Activated T-helper 17 cell treated with anti-CD3 and anti-CD28 coated beads, Interleukin-2, amount 50 U/mL, for 72 hours (primary cell): Measurements from ENCODE around the gene CMTM3. TPM values are rescaled to one million over a fixed set of nuclear protein-coding genes. Genes with fewer than 3 reads are reported as not detected.
"Not testable (repeated sequence)": the region's sequence is repeated elsewhere in the genome, so short reads cannot be mapped to it uniquely, and the experiment has no call there.

Experiments
- ATAC-seq: fragments of 150-1000 bp; cut with Tn5 transposase; replicated peaks from 2 replicates; pipeline ENCODE4 v1.10.0; 2021; ENCODE audit warnings: mild to moderate bottlenecking, moderate library complexity
- H3K27ac Mint-ChIP-seq: one replicate; pipeline ENCODE4 v1.8.0; 2022; ENCODE audit warnings: mixed read lengths
- H3K27me3 Mint-ChIP-seq: one replicate; pipeline ENCODE4 v1.8.0; 2022; ENCODE audit warnings: mixed read lengths
- H3K36me3 Mint-ChIP-seq: one replicate; pipeline ENCODE4 v1.8.0; 2022; ENCODE audit warnings: low read depth, mild to moderate bottlenecking, mixed read lengths
- H3K4me1 Mint-ChIP-seq: one replicate; pipeline ENCODE4 v1.8.0; 2022; ENCODE audit warnings: mixed read lengths
- H3K4me3 Mint-ChIP-seq: one replicate; pipeline ENCODE4 v1.8.0; 2022; ENCODE audit warnings: mild to moderate bottlenecking, mixed read lengths
- H3K9me3 Mint-ChIP-seq: one replicate; pipeline ENCODE4 v1.8.0; 2022; ENCODE audit warnings: mixed read lengths
- total RNA-seq, 2 donors: library from RNA; stranded (reverse); gene quantifications; one replicate each; pipeline ENCODE4 v1.2.3, GENCODE V29; 2022

The CMTM3 gene
- total RNA-seq, 2 donors from 2014 or later = 46.7 to 64.1 TPM

- Mint-ChIP-seq H3K9me3 (no peaks in the 10 kb centered on the region), H3K27ac (no peak overlapping the region), H3K4me1 (peaks cover 18% of the 10 kb centered on the region), H3K27me3 (no peaks in the 10 kb centered on the region), H3K36me3 (no peaks in the 10 kb centered on the region), H3K4me3 (no peak overlapping the region)
- no peak for ATAC-seq
Observed at GRCh38 chr16:66594739-66595138, 9.8 kb upstream of the CMTM3 start.

DNA sequence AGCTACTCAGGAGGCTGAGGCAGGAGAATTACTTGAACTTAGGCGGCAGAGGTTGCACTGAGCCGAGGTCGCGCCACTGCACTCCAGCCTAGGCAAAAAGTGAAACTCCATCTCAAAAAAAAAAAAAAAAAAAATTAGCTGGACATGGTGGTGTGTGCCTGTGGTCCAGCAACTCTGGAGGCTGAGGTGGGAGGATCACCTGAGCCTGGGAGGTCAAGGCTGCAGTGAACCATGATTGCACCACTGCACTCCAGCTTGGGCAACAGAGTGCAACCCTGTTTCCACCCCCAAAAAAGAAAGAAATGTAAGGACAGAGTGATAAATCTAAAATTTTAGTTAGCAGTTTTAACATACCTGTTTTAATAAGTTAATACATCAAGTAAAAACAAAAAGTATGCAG, 7.9 kb upstream of the CMTM3 start:
- H3K36me3 Mint-ChIP-seq, H3K4me3 Mint-ChIP-seq, H3K27ac Mint-ChIP-seq, H3K9me3 Mint-ChIP-seq, ATAC-seq, H3K27me3 Mint-ChIP-seq: not testable (repeated sequence)
- H3K4me1 Mint-ChIP-seq = peaks cover 19% of the 10 kb centered on the region

GRCh38 chr16:66596986-66597848, 7.3 kb upstream of the CMTM3 start:
- H3K27me3 Mint-ChIP-seq = no peaks in the 10 kb centered on the region
- H3K4me1 Mint-ChIP-seq = peaks cover 19% of the 10 kb centered on the region
- ATAC-seq = peak; percentile 82
- H3K36me3 Mint-ChIP-seq = no peaks in the 10 kb centered on the region
- peak overlapping the region; percentile 41 for H3K4me3 Mint-ChIP-seq
- H3K27ac Mint-ChIP-seq = peak overlapping the region; percentile 42
- H3K9me3 Mint-ChIP-seq = peaks cover 6% of the 10 kb centered on the region

DNA sequence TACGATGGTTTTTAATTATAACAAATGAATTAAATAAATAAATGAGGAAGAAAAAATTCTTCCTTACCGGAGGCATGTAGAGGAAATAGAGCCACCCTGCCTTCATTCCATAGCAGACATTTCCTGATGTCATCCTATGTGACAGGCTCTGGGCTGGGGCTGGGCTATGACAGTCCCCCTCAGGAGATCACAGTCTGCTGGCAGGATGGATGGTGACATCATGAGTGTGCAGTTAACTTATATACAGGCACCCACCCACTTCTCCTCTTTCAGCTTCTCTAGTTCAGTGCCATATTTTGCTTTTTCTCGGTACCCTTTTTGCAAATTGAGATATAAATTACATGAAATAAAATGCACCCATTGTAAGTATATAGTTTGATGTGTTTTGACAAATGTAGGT, 6.4 kb upstream of the CMTM3 start:
- peak; percentile 61 for ATAC-seq
- Mint-ChIP-seq H3K4me3 (peak overlapping the region; percentile 27), H3K9me3 (peaks cover 6% of the 10 kb centered on the region), H3K27ac (no peak overlapping the region), H3K36me3 (no peaks in the 10 kb centered on the region), H3K27me3 (no peaks in the 10 kb centered on the region), H3K4me1 (peaks cover 25% of the 10 kb centered on the region)

DNA sequence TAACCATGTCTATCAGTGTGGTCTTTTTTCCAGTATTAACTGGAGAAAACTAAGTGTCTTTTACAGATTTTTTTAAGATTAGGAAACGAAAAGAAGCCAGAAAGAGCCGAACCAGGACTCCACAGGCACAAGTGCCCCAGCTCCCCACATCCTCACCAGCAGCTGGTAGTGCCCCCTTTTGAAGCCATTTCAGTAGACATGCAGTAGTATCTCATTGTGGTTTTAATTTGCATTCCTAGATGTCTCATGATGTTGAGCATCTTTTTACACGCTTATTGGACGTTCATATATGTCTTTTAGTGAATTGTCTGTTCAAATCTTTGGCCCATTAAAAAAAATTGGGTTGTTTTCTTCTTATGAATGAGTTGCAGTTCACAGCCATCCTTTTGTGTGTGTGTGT, 4.8 kb upstream of the CMTM3 start:
- Mint-ChIP-seq H3K27ac (no peak overlapping the region), H3K4me3 (no peak overlapping the region), H3K27me3 (no peaks in the 10 kb centered on the region), H3K9me3 (peaks cover 6% of the 10 kb centered on the region), H3K36me3 (peaks cover 8% of the 10 kb centered on the region), H3K4me1 (peaks cover 33% of the 10 kb centered on the region)
- ATAC-seq = no peak

GRCh38 chr16:66600477-66600876, 4.0 kb upstream of the CMTM3 start:
- Mint-ChIP-seq H3K4me3 (no peak overlapping the region), H3K9me3 (peaks cover 6% of the 10 kb centered on the region), H3K4me1 (peaks cover 33% of the 10 kb centered on the region), H3K27ac (peak overlapping the region; percentile 7), H3K27me3 (no peaks in the 10 kb centered on the region), H3K36me3 (peaks cover 8% of the 10 kb centered on the region)
- no peak for ATAC-seq

- Mint-ChIP-seq H3K4me3 (no peak overlapping the region), H3K27me3 (no peaks in the 10 kb centered on the region), H3K9me3 (peaks cover 6% of the 10 kb centered on the region), H3K4me1 (peaks cover 40% of the 10 kb centered on the region), H3K36me3 (peaks cover 8% of the 10 kb centered on the region), H3K27ac (no peak overlapping the region)
- no peak for ATAC-seq
Observed at GRCh38 chr16:66601471-66601870, 3.0 kb upstream of the CMTM3 start.

DNA sequence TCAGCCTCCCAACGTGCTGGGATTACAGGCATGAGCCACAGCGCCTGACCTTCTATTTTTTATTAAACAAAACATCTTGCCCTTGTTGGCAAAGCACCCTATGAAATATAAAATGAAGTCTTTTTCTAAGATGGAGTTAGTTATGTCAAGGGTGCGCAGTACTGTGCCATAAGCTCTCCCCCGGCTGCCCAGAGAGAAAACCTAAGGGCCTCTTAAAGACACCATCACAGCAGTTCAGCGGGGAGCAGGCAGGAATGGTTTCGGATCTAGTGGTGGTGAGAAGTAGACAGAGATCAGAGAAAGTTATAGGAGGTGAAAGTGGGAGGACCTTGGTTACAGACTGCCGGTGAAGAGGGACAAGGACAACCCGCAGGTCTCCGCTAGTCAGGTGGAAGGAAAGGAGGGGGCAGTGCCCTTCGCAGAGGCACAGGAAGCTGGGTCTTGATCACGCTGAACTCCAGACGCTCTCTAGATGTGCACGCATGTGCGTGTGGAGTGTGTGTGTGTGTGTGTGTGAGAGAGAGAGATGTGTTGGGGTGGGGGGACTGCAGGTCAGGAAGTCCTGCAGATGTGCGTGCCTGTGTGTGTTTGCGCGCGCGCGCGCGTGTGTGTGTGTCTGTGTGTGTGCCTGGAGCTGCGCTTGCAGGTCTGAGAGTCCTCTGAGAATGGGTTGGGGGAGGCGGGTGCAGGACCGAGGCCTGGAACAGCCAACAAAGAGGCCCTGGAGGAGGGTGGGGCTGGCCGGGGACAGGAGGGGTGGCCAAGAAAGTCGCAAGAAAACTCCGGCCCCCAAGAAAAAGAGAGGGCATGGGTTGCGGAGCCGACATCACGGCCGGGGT, 748 bp upstream of the CMTM3 start:
- peaks cover 15% of the 10 kb centered on the region for H3K36me3 Mint-ChIP-seq
- H3K9me3 Mint-ChIP-seq = peaks cover 6% of the 10 kb centered on the region
- H3K4me1 Mint-ChIP-seq = peaks cover 32% of the 10 kb centered on the region
- peak overlapping the region; percentile 79 for H3K27ac Mint-ChIP-seq
- H3K27me3 Mint-ChIP-seq = no peaks in the 10 kb centered on the region
- H3K4me3 Mint-ChIP-seq = peak overlapping the region; percentile 84
- peak; percentile 70 for ATAC-seq

DNA sequence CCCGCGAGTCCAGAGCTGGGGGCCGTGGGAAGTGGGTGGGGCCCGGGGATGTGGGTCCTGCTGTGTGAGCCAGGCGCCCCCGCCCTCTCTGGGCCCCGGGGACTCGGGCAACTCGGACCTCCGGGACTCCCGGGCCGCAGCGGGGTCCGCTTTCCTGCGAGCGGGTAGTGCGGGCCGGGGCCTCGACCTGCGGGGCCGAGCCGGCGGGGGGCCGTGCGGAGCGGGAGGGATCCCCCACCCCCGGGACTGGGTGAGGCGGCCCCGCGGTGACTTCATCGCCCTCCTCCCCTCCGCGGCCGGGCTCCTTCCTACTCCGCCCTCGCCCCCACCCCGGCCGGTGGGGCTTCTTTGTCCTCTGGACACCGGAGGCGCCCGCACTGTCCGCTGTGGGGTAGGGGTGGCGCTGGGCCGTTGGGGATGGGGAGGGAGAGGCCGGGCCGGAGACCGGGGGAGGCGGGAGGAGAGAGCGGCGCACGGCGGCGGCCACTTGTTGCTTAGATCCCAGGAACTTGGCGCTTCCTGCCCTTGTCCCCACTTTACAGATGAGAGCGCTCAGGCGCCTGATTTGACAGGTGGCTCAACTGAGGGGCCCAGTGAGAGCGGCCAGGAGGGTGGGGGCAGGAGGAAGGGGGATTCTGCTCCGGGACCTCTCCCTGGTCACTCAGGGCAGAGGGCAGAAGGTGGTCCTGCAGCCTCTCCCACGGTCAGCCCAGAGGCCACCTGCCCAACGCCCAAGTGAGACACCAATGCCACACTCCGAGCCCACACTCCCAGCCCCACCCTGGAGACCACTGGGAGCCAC, 874 bp downstream of the CMTM3 start:
- Mint-ChIP-seq H3K36me3 (peaks cover 28% of the 10 kb centered on the region), H3K9me3 (peaks cover 6% of the 10 kb centered on the region), H3K27ac (peak overlapping the region; percentile 83), H3K4me1 (peaks cover 32% of the 10 kb centered on the region), H3K27me3 (no peaks in the 10 kb centered on the region), H3K4me3 (peak overlapping the region; percentile 80)
- peak; percentile 28 for ATAC-seq

GRCh38 chr16:66605979-66606751, 1.7 kb downstream of the CMTM3 start:
- H3K4me3 Mint-ChIP-seq = peak overlapping the region; percentile 80
- peaks cover 36% of the 10 kb centered on the region for H3K36me3 Mint-ChIP-seq
- ATAC-seq = no peak
- H3K4me1 Mint-ChIP-seq = peaks cover 25% of the 10 kb centered on the region
- peak overlapping the region; percentile 83 for H3K27ac Mint-ChIP-seq
- H3K9me3 Mint-ChIP-seq = no peaks in the 10 kb centered on the region
- no peaks in the 10 kb centered on the region for H3K27me3 Mint-ChIP-seq

DNA sequence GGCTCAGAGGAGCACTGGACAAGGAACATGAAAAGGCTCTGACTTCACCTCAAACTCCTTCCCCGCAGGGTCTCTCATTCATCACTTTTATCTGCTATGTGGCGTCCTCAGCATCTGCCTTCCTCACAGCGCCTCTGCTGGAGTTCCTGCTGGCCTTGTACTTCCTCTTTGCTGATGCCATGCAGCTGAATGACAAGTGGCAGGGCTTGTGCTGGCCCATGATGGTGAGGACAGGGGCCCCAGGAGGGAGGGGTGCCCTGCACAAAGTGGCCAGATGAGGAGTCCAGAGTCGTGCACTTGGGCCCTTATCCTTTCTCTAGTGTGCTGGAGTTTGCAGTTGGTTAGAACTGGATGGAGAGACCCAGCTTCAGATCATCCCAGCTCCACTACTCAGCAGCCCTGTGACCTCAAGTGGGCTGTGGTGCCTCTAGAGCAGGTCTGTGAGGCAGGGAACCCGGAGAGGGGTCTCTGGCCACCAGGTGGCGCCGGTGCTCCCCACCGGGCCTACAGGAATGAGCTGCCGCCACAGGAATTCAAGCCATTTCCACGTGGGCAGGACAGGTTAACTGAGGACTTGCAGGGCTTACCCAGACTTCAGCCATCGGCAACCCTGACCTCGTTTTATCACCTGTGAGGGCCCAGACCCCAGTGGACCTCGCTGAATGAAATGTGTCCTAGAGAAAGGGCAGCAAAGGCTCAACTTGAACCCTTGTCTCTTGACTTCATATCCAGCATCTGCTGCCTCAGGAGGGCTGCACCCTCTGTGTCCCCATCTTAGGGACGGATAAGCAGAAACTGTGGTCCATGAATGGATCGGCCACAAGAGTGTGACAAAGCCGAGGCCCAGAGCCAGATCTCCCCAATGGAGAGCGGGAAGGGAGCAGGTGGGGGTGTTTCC, 4.0 kb downstream of the CMTM3 start:
- no peaks in the 10 kb centered on the region for H3K9me3 Mint-ChIP-seq
- peak; percentile 46 for ATAC-seq
- peak overlapping the region; percentile 68 for H3K27ac Mint-ChIP-seq
- H3K4me1 Mint-ChIP-seq = peaks cover 18% of the 10 kb centered on the region
- H3K27me3 Mint-ChIP-seq = no peaks in the 10 kb centered on the region
- peaks cover 59% of the 10 kb centered on the region for H3K36me3 Mint-ChIP-seq
- H3K4me3 Mint-ChIP-seq = peak overlapping the region; percentile 48

DNA sequence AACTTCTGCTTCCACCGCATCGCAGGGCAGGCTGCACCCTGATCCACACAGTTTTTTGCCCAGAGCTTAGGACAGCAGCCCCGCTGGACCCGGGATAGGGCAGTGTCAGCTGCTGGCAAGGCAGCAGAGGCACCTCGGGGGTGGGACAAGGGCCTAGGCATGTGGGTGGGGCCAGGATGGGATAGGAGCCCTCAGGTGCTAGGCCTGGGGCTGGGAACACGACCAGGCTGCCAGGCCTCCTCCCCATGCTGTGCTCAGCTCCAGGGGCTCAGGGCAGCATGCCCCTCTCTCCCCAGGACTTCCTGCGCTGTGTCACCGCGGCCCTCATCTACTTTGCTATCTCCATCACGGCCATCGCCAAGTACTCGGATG, 4.6 kb downstream of the CMTM3 start:
- no peak overlapping the region for H3K27ac Mint-ChIP-seq
- H3K4me1 Mint-ChIP-seq = peaks cover 12% of the 10 kb centered on the region
- no peak overlapping the region for H3K4me3 Mint-ChIP-seq
- H3K27me3 Mint-ChIP-seq = no peaks in the 10 kb centered on the region
- peaks cover 54% of the 10 kb centered on the region for H3K36me3 Mint-ChIP-seq
- H3K9me3 Mint-ChIP-seq = no peaks in the 10 kb centered on the region
- no peak for ATAC-seq
